ENCODE data around the gene CLECL1.

Gene CLECL1

DNA sequence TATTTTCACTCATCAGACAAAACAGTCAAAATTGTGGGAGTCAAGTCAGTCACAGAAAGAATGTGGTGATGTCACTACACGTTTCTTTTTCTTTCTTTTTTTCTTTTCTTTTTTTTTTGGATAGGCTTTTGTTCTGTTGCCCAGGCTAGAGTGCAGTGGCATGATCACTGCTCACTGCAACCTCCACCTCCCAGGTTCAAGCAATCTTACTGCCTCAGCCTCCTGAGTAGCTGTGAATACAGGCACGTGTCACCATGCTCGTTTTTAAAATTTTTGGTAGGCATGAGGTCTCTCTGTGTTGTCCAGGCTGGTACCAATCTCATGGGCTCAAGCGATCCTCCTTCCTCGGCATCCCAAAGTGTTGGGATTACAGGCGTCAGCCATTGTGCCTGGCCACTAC is 2.3 kb downstream of the CLECL1 start:
- Histone ChIP-seq H3K9me3 (ENCODE audit: insufficient read depth, low read length) (no peaks in the 10 kb centered on the region), H3K9ac (ENCODE audit: insufficient read length, low read depth) (no peak overlapping the region), H3K4me3 (ENCODE audit: insufficient read length, low read depth) (no peak overlapping the region), H3K27me3 (ENCODE audit: insufficient read depth, insufficient read length) (no peaks in the 10 kb centered on the region), H3K36me3 (ENCODE audit: insufficient read depth, insufficient read length, low read length) (no peaks in the 10 kb centered on the region), H3K4me1 (ENCODE audit: insufficient read depth, insufficient read length) (no peaks in the 10 kb centered on the region)
- TF ChIP-seq YY1 (IDR thresholded peaks at IDR 0.05; ENCODE audit: insufficient read depth, insufficient read length) = no peak
- no peak for TF ChIP-seq ZNF274 (IDR thresholded peaks at IDR 0.05; ENCODE audit: low read depth, low read length)
- no peak for TF ChIP-seq SUZ12 (IDR thresholded peaks at IDR 0.05; ENCODE audit: extremely low read depth, insufficient read depth, insufficient read length)
- no peak for DNase-seq (ENCODE audit: low read depth, low spot score)

DNA sequence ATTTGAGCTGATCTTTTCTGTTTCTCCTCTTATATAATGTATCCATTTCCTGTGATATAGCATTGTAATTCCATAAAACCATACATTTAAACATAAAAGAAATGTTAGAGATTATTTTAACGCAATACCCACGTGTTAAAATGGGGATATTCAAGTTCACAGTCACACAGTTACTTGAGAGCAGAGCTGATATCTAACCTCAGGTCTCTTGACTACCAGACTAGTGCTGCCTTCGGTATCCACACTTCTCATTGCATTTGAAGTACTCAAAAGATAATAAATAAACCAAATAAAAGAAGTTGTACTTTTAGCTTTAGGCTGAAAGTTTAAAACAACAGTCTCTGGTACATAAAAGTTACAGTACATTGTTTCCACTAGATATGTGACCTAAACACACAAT is 2.9 kb downstream of the CLECL1 start:
- DNase-seq (ENCODE audit: low read depth, low spot score) = no peak
- TF ChIP-seq SUZ12 (IDR thresholded peaks at IDR 0.05; ENCODE audit: extremely low read depth, insufficient read depth, insufficient read length) = no peak
- no peak for TF ChIP-seq YY1 (IDR thresholded peaks at IDR 0.05; ENCODE audit: insufficient read depth, insufficient read length)
- no peak for TF ChIP-seq ZNF274 (IDR thresholded peaks at IDR 0.05; ENCODE audit: low read depth, low read length)
- Histone ChIP-seq H3K36me3 (ENCODE audit: insufficient read depth, insufficient read length, low read length) (no peaks in the 10 kb centered on the region), H3K4me1 (ENCODE audit: insufficient read depth, insufficient read length) (no peaks in the 10 kb centered on the region), H3K9ac (ENCODE audit: insufficient read length, low read depth) (no peak overlapping the region), H3K4me3 (ENCODE audit: insufficient read length, low read depth) (no peak overlapping the region), H3K27me3 (ENCODE audit: insufficient read depth, insufficient read length) (no peaks in the 10 kb centered on the region), H3K9me3 (ENCODE audit: insufficient read depth, low read length) (no peaks in the 10 kb centered on the region)

DNA sequence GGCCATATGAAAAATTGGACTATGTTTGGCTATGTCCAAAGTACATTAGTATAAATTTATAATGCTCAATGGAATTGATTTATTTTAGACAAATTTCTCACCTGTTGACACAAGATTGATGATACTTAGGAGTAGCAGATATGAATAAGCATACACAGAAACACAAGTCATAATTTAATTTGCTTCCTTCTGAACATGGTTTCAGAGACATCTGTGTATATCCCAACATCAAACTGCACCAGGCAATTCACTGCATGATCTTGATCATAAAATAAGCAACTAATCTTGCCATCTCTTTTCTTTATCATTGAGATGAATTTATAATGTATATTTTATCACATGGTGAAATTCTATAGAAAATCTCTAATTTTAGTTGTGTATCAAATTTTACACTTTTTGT is 3.8 kb downstream of the CLECL1 start:
- Histone ChIP-seq H3K4me1 (ENCODE audit: insufficient read depth, insufficient read length) (no peaks in the 10 kb centered on the region), H3K9me3 (ENCODE audit: insufficient read depth, low read length) (no peaks in the 10 kb centered on the region), H3K4me3 (ENCODE audit: insufficient read length, low read depth) (no peak overlapping the region), H3K36me3 (ENCODE audit: insufficient read depth, insufficient read length, low read length) (no peaks in the 10 kb centered on the region), H3K9ac (ENCODE audit: insufficient read length, low read depth) (no peak overlapping the region), H3K27me3 (ENCODE audit: insufficient read depth, insufficient read length) (no peaks in the 10 kb centered on the region)
- TF ChIP-seq ZNF274 (IDR thresholded peaks at IDR 0.05; ENCODE audit: low read depth, low read length) (no peak), YY1 (IDR thresholded peaks at IDR 0.05; ENCODE audit: insufficient read depth, insufficient read length) (no peak), SUZ12 (IDR thresholded peaks at IDR 0.05; ENCODE audit: extremely low read depth, insufficient read depth, insufficient read length) (no peak)
- DNase-seq (ENCODE audit: low read depth, low spot score) = no peak

DNA sequence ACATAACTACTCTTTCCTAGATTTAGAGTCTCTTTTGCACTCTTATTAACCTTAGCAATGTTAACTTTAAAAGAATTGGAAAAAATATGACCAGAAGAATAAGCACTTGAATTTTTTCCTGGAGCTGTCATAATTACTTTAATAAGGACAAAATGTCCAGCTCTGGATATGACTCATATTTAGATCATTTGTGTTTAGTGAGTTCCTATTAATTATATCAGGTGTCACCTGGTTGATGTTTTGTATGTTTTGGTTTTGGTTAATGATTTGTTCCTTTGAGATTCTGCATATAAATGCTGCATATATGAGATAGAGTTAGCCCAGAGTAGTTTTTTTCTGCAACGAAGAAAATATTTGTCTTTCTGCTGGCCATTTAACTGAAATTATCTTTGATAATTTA is 5.1 kb downstream of the CLECL1 start:
- Histone ChIP-seq H3K27me3 (ENCODE audit: insufficient read depth, insufficient read length) (no peaks in the 10 kb centered on the region), H3K9me3 (ENCODE audit: insufficient read depth, low read length) (no peaks in the 10 kb centered on the region), H3K4me1 (ENCODE audit: insufficient read depth, insufficient read length) (no peaks in the 10 kb centered on the region), H3K36me3 (ENCODE audit: insufficient read depth, insufficient read length, low read length) (no peaks in the 10 kb centered on the region), H3K4me3 (ENCODE audit: insufficient read length, low read depth) (no peak overlapping the region), H3K9ac (ENCODE audit: insufficient read length, low read depth) (no peak overlapping the region)
- TF ChIP-seq YY1 (IDR thresholded peaks at IDR 0.05; ENCODE audit: insufficient read depth, insufficient read length) = no peak
- no peak for TF ChIP-seq SUZ12 (IDR thresholded peaks at IDR 0.05; ENCODE audit: extremely low read depth, insufficient read depth, insufficient read length)
- no peak for TF ChIP-seq ZNF274 (IDR thresholded peaks at IDR 0.05; ENCODE audit: low read depth, low read length)
- DNase-seq (ENCODE audit: low read depth, low spot score) = no peak

DNA sequence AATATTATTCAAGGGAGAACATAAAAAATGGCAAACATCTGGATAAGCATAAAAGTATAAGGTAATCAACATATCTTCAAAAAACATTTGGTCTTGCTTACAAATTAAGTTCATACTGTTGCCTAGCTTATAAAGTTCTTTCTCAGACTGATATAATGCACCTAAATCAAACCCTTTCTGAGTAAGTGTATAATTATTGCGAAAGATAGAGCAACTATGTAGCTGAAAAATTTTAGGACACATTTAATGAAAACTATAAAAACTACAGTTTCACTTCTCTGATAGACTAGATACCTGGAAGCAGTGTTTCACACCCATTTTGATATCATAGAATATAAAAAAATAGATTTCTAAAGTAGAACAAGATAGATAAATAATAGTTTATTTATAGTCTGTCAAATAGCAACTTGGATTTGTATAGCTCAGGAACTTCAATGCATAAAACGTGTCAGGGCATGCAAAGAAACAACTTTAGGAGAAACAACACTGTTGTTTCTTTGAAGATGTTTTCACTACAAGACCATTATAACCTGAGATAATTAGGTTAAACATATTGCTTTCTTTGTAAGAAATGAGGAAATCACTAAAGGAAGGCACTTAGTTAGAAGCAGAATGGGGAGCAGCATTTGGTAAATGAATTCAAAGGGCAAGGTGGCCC is 7.6 kb downstream of the CLECL1 start:
- Histone ChIP-seq H3K4me1 (ENCODE audit: insufficient read depth, insufficient read length) (no peaks in the 10 kb centered on the region), H3K36me3 (ENCODE audit: insufficient read depth, insufficient read length, low read length) (no peaks in the 10 kb centered on the region), H3K4me3 (ENCODE audit: insufficient read length, low read depth) (no peak overlapping the region), H3K27me3 (ENCODE audit: insufficient read depth, insufficient read length) (no peaks in the 10 kb centered on the region), H3K9me3 (ENCODE audit: insufficient read depth, low read length) (no peaks in the 10 kb centered on the region), H3K9ac (ENCODE audit: insufficient read length, low read depth) (no peak overlapping the region)
- TF ChIP-seq YY1 (IDR thresholded peaks at IDR 0.05; ENCODE audit: insufficient read depth, insufficient read length) (no peak), ZNF274 (IDR thresholded peaks at IDR 0.05; ENCODE audit: low read depth, low read length) (no peak), SUZ12 (IDR thresholded peaks at IDR 0.05; ENCODE audit: extremely low read depth, insufficient read depth, insufficient read length) (no peak)
- no peak for DNase-seq (ENCODE audit: low read depth, low spot score)

DNA sequence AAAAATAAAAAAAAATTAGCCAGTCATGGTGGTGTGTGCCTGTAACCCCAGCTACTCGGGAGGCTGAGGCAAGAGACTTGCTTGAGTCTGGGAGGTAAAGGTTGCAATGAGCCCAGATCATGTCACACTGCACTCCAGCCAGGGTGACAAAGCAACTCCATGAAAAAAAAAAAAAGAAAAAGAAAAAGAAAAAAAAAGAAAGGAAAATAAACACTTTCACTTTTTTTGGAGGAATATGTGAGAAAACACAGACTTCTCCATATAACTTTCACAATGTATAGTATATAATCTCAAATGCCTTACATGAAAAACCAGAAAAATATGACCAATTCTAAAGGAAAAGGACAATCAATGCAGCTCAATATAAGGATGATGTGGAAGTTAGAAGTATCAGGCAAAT is 8.9 kb downstream of the CLECL1 start:
- TF ChIP-seq SUZ12 (IDR thresholded peaks at IDR 0.05; ENCODE audit: extremely low read depth, insufficient read depth, insufficient read length) (no peak), YY1 (IDR thresholded peaks at IDR 0.05; ENCODE audit: insufficient read depth, insufficient read length) (no peak), ZNF274 (IDR thresholded peaks at IDR 0.05; ENCODE audit: low read depth, low read length) (no peak)
- Histone ChIP-seq H3K4me3 (ENCODE audit: insufficient read length, low read depth) (no peak overlapping the region), H3K9ac (ENCODE audit: insufficient read length, low read depth) (no peak overlapping the region), H3K27me3 (ENCODE audit: insufficient read depth, insufficient read length) (no peaks in the 10 kb centered on the region), H3K9me3 (ENCODE audit: insufficient read depth, low read length) (no peaks in the 10 kb centered on the region), H3K4me1 (ENCODE audit: insufficient read depth, insufficient read length) (no peaks in the 10 kb centered on the region), H3K36me3 (ENCODE audit: insufficient read depth, insufficient read length, low read length) (no peaks in the 10 kb centered on the region)
- no peak for DNase-seq (ENCODE audit: low read depth, low spot score)

DNA sequence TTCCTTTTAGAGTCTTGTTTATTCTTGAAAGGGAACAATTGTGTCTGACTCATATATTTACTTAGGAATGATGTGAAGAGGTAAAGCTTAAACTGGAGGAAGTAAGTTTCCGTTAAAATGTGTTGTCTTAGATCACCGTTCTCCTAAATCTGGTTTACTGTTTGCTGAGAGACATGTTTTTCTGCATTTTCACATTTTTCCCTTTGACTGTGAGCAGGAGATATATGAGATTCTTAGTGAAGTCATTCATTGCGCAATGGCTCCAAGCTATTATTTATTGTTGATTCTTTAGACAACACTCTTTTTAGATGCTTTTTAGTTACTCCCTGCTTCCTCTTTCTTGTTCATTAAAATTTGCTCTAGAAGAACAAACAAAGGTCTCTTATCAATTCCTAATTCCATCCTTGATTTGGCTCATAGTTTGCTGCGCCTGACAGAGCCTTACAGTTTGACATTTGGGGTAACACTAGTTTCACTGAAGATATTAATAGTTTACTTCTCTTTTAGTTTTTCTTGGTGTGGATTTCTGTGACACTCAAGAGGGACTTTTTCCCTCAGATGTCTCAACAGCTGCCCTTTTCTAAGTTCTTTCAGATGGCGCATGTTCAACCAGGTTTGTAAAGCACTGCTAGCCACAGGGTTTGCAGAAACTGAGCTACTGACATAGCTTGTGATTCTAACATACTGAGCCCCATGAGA is 11.4 kb downstream of the CLECL1 start:
- Histone ChIP-seq H3K4me1 (ENCODE audit: insufficient read depth, insufficient read length) (no peaks in the 10 kb centered on the region), H3K9me3 (ENCODE audit: insufficient read depth, low read length) (no peaks in the 10 kb centered on the region), H3K27me3 (ENCODE audit: insufficient read depth, insufficient read length) (no peaks in the 10 kb centered on the region), H3K9ac (ENCODE audit: insufficient read length, low read depth) (no peak overlapping the region), H3K4me3 (ENCODE audit: insufficient read length, low read depth) (no peak overlapping the region), H3K36me3 (ENCODE audit: insufficient read depth, insufficient read length, low read length) (no peaks in the 10 kb centered on the region)
- DNase-seq (ENCODE audit: low read depth, low spot score) = no peak
- TF ChIP-seq ZNF274 (IDR thresholded peaks at IDR 0.05; ENCODE audit: low read depth, low read length) = no peak
- no peak for TF ChIP-seq YY1 (IDR thresholded peaks at IDR 0.05; ENCODE audit: insufficient read depth, insufficient read length)
- TF ChIP-seq SUZ12 (IDR thresholded peaks at IDR 0.05; ENCODE audit: extremely low read depth, insufficient read depth, insufficient read length) = no peak

All from NT2/D1 (cell line).